GM18951 (cell line): Measurements from ENCODE around the gene FGF7.

Source experiments
- POLR2A ChIP-seq: IDR thresholded peaks from 4 replicates; pipeline ENCODE4 v1.6.1; 2011; ENCODE audit warnings: mild to moderate bottlenecking; ENCODE audit not compliant: insufficient read length, insufficient read depth; ENCODE audit errors: extremely low read depth
- in situ Hi-C: fragments of 300-500 bp; cut with MboI; formaldehyde crosslinking; loops from one replicate; pipeline ENCODE4 v1.12.0; 2022; ENCODE audit warnings: low sequenced_read_pairs, mixed read lengths, inconsistent platforms; ENCODE audit not compliant: unreplicated experiment

FGF7 gene

GRCh38 chr15:49423021-49423420 lies at the start of gene FGF7:
Gene FGF7 (plus strand): TSS chr15:49423242. CDS start chr15:49424298, 1,056 bp downstream.
- TF ChIP-seq POLR2A, result no peak
- in situ Hi-C loops, result loop anchor here (10.0 to 25.0 kb wide), 2 partner anchors 198 to 561 kb away; no protein-coding TSS in a partner anchor

- in situ Hi-C loops, result no loop called here
- no peak for TF ChIP-seq POLR2A
These were observed 43.0 kb upstream of the FGF7 start for GRCh38 chr15:49379996-49380395.

- no peak for TF ChIP-seq POLR2A
- in situ Hi-C loops, result no loop called here
These were observed 42.1 kb upstream of the FGF7 start for GRCh38 chr15:49380912-49381311.

GRCh38 chr15:49382394-49382793 lies 40.6 kb upstream of the FGF7 start:
- no peak for TF ChIP-seq POLR2A
- in situ Hi-C loops, result no loop called here

GRCh38 chr15:49383266-49383665 lies 39.8 kb upstream of the FGF7 start:
- no peak for TF ChIP-seq POLR2A
- in situ Hi-C loops, result no loop called here

- no peak for TF ChIP-seq POLR2A
- in situ Hi-C loops, result no loop called here
These were observed 35.6 kb upstream of the FGF7 start for GRCh38 chr15:49387471-49387870.

- in situ Hi-C loops, result loop anchor here (25.0 kb wide), 1 partner anchor 540 kb away; no protein-coding TSS in a partner anchor
These were observed 20.3 kb upstream of the FGF7 start for GRCh38 chr15:49402515-49403296.

GRCh38 chr15:49406352-49407118 lies 16.5 kb upstream of the FGF7 start:
- TF ChIP-seq POLR2A, result no peak
- in situ Hi-C loops, result loop anchor here (25.0 kb wide), 1 partner anchor 544 kb away; no protein-coding TSS in a partner anchor

- in situ Hi-C loops, result loop anchor here (25.0 kb wide), 1 partner anchor 548 kb away; no protein-coding TSS in a partner anchor
- no peak for TF ChIP-seq POLR2A
These were observed 12.4 kb upstream of the FGF7 start for GRCh38 chr15:49410641-49411040.

- in situ Hi-C loops, result loop anchor here (25.0 kb wide), 1 partner anchor 550 kb away; no protein-coding TSS in a partner anchor
- no peak for TF ChIP-seq POLR2A
These were observed 10.2 kb upstream of the FGF7 start for GRCh38 chr15:49412797-49413196.

- in situ Hi-C loops, result loop anchor here (25.0 kb wide), 1 partner anchor 553 kb away; no protein-coding TSS in a partner anchor
- TF ChIP-seq POLR2A, result no peak
These were observed 7.9 kb upstream of the FGF7 start for GRCh38 chr15:49415149-49415548.

- in situ Hi-C loops, result loop anchor here (25.0 kb wide), 1 partner anchor 553 kb away; no protein-coding TSS in a partner anchor
- no peak for TF ChIP-seq POLR2A
These were observed 7.4 kb upstream of the FGF7 start for GRCh38 chr15:49415638-49416037.

GRCh38 chr15:49418811-49419210 lies 4.2 kb upstream of the FGF7 start:
- in situ Hi-C loops, result loop anchor here (25.0 kb wide), 1 partner anchor 557 kb away; no protein-coding TSS in a partner anchor
- no peak for TF ChIP-seq POLR2A
